NCI-H526 treated with DMSO at 0.1 percent for 48 hours (cell line): Measurements from ENCODE around the gene RPS19BP1.
A peak's percentile ranks its signal among the peaks of the same experiment; 100 is the strongest.

Experiments
- DNase-seq: peaks from one replicate; lab custom pipeline; 2025; lab: John Stamatoyannopoulos, UW

RPS19BP1 gene

DNA sequence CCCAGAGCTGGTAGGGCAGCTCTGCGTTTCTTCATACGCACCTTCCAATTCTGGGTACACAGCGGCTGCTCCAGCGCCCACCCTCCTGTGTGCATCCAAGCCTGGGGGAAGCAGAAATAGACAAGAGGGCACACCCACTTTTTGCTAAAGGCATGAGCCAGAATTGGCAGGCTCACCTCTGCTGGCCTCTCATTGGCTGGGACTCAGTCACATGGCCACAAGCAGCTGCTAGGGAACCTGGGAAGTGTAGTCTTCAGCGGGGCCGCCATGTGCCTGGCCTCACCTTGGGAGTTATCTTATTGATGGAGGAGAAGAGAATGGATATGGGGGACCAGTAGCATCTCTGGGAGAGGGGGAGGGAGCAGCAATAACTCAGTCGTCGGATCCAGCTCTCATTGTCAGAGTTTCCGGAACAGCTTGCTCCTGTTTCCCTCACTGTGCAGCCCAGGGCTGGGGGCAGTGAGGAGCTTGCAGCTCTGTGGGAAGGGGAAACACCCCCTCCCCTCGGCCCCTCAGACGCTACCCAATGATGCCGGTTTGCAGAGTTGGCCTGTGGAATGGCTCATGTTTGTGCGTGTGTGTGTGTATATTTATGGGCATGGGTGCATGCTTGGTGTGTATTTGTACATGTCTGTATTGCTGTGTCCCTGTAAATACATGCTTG, 42.3 kb downstream of the RPS19BP1 start:
- peak; percentile 13 for DNase-seq

- DNase-seq, result no peak
Observed at GRCh38 chr22:39489094-39490068, 43.2 kb downstream of the RPS19BP1 start.

GRCh38 chr22:39488563-39489083, 43.9 kb downstream of the RPS19BP1 start:
- DNase-seq, result no peak

DNA sequence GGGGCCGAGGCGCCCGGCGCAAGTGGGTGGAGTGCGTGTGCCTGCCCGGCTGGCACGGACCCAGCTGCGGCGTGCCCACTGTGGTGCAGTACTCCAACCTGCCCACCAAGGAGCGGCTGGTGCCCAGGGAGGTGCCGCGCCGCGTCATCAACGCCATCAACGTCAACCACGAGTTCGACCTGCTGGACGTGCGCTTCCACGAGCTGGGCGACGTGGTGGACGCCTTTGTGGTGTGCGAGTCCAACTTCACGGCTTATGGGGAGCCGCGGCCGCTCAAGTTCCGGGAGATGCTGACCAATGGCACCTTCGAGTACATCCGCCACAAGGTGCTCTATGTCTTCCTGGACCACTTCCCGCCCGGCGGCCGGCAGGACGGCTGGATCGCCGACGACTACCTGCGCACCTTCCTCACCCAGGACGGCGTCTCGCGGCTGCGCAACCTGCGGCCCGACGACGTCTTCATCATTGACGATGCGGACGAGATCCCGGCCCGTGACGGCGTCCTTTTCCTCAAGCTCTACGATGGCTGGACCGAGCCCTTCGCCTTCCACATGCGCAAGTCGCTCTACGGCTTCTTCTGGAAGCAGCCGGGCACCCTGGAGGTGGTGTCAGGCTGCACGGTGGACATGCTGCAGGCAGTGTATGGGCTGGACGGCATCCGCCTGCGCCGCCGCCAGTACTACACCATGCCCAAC, 44.6 kb downstream of the RPS19BP1 start:
- DNase-seq, result no peak

DNA sequence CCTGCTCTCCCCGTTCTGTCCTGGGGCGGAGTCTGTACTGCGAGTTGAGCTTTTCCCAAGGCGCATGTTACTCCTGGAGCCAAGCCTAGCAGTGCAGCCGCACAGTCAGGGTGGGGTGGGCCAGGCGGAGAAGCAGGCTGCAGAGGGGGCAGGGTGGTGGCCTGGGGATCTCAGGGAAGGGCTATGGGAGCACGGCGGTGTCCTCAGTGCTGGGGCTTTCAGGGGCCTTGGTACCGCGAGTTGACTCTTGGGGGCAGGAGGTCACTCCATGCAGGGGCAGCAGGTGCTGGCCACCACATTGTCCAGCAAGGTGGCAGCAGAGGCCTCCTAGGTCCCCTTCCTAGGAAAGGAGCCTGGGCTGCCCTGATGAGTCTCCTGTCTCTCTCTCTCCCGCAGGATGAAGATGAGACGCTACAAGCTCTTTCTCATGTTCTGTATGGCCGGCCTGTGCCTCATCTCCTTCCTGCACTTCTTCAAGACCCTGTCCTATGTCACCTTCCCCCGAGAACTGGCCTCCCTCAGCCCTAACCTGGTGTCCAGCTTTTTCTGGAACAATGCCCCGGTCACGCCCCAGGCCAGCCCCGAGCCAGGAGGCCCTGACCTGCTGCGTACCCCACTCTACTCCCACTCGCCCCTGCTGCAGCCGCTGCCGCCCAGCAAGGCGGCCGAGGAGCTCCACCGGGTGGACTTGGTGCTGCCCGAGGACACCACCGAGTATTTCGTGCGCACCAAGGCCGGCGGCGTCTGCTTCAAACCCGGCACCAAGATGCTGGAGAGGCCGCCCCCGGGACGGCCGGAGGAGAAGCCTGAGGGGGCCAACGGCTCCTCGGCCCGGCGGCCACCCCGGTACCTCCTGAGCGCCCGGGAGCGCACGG, 45.4 kb downstream of the RPS19BP1 start:
- DNase-seq, result no peak

DNA sequence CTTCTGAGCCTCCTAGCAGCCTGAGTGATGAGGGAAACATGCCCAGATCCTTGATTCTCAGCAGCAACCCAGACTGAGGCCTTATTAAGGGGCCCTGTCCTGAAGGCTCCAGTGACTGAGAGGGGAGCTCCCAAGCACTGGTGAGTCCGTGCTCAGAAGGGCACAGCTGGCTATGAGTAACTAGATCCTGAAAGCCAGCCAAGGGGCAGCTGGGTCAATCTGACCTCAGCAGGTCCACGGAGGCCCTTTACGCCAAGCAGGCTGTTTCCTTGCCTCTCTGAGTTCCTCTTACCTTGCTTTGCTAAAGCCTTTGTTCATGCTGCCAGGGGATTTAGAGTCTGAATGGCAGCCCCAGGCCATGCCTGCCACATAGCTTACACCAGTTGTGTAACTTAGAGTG, 49.8 kb downstream of the RPS19BP1 start:
- no peak for DNase-seq

GRCh38 chr22:39481595-39481994, 51.0 kb downstream of the RPS19BP1 start:
- no peak for DNase-seq

DNA sequence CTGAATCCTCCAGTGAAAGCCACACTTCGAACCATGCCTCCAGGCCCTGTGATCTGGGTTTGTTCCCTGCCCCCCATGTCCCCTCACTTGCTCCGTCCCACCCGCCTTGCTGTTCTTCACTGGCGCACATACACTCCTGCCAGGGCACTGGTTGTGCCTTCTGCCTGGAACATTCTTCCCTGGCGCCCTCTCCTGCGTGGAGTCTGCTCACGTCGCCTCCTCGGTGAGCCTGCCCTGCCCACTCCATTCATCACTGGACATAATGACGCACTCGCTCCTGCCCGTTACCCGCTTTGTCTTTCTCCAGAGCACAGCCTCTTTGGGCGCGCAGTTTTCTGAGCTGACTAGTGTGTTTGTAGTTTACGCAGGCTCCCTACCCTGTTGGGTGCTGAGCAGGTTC, 51.5 kb downstream of the RPS19BP1 start:
- no peak for DNase-seq

- no peak for DNase-seq
Observed at GRCh38 chr22:39480557-39480956, 52.0 kb downstream of the RPS19BP1 start.

GRCh38 chr22:39479254-39479653, 53.3 kb downstream of the RPS19BP1 start:
- no peak for DNase-seq
